ENCODE data around the gene ZCCHC13.
"Not testable (repeated sequence)": the region's sequence is repeated elsewhere in the genome, so short reads cannot be mapped to it uniquely, and the experiment has no call there.

ZCCHC13 gene

GRCh38 chrX:74324131-74324530 lies 20.2 kb downstream of the ZCCHC13 start:
- DNase-seq = no peak

- DNase-seq = no peak
Observed at GRCh38 chrX:74325130-74326059, 21.4 kb downstream of the ZCCHC13 start.

- no peak for DNase-seq
Observed at GRCh38 chrX:74338852-74339251, 34.9 kb downstream of the ZCCHC13 start.

- DNase-seq = no peak
Observed at GRCh38 chrX:74340051-74340450, 36.1 kb downstream of the ZCCHC13 start.

- DNase-seq = not testable (repeated sequence)
Observed at GRCh38 chrX:74342211-74342610, 38.2 kb downstream of the ZCCHC13 start.

GRCh38 chrX:74343343-74344279 lies 39.6 kb downstream of the ZCCHC13 start:
- peak; percentile 77 for DNase-seq

- no peak for DNase-seq
Observed at GRCh38 chrX:74344280-74344622, 40.3 kb downstream of the ZCCHC13 start.

- DNase-seq = no peak
Observed at GRCh38 chrX:74346088-74346487, 42.1 kb downstream of the ZCCHC13 start.

- no peak for DNase-seq
Observed at GRCh38 chrX:74349387-74349786, 45.4 kb downstream of the ZCCHC13 start.

- no peak for DNase-seq
Observed at GRCh38 chrX:74351760-74352159, 47.8 kb downstream of the ZCCHC13 start.

GRCh38 chrX:74353984-74354383 lies 50.0 kb downstream of the ZCCHC13 start:
- DNase-seq = no peak
